Endothelial cell of umbilical vein (primary cell): ENCODE data around the gene LHX3. TPM values are rescaled to one million over a fixed set of nuclear protein-coding genes. Genes with fewer than 3 reads are reported as not detected.

Source experiments
- BruUV-seq: library from RNA; stranded (reverse); fragments of 400-500 nt; replicated peaks from 2 replicates; lab custom pipeline; 2021; lab: Mats Ljungman, UMichigan
- CTCF ChIA-PET: fragments of 300-600, 350-600 bp; sonication (Branson Sonifier 250); formaldehyde crosslinking; loops from one replicate; lab custom pipeline; 2021; ENCODE audit warnings: antibody characterized with exemption, inconsistent platforms; lab: Charles Lee
- POLR2A ChIA-PET: fragments of 300-600, 350-600 bp; sonication (Branson Sonifier 250); formaldehyde crosslinking; loops from one replicate; lab custom pipeline; 2021; ENCODE audit warnings: antibody characterized with exemption, inconsistent platforms; lab: Charles Lee
- DNase-seq: peaks from one replicate; pipeline ENCODE4 v3.0.0-alpha.2; 2011; ENCODE audit warnings: low read depth, low spot score
- FAIRE-seq: peaks from 2 replicates; lab custom pipeline; 2011; peaks lifted over from hg19 to GRCh38; lab: Jason Lieb, UNC
- H2AFZ ChIP-seq: 2 replicates; pipeline ENCODE4 v1.6.0; 2012; ENCODE audit warnings: low read depth, low read length, control low read depth, inconsistent platforms
- H3K27ac ChIP-seq: 2 replicates; pipeline ENCODE4 v1.5.1; 2011; ENCODE audit warnings: low read depth, mild to moderate bottlenecking, control low read depth, low read length, moderate library complexity; ENCODE audit not compliant: insufficient read depth
- H3K27me3 ChIP-seq, 2 experiments: 2 replicates each; pipeline versions ENCODE4 v1.6.0 to v1.6.1; 2011; ENCODE audit warnings: low read length in 2 of 2, mixed read lengths in 1 of 2; ENCODE audit not compliant: control insufficient read depth in 2 of 2, insufficient read depth in 2 of 2
- H3K36me3 ChIP-seq, 2 experiments: 2 replicates in 1 of 2; 3 replicates in 1 of 2; pipeline ENCODE4 v1.5.1; 2011; ENCODE audit warnings: low read length in 2 of 2, mild to moderate bottlenecking in 1 of 2, moderate library complexity in 1 of 2; ENCODE audit not compliant: control insufficient read depth in 2 of 2, insufficient read depth in 2 of 2; ENCODE audit errors: extremely low read depth in 1 of 2
- H3K4me1 ChIP-seq: 3 replicates; pipeline ENCODE4 v1.5.1; 2011; ENCODE audit warnings: mild to moderate bottlenecking, low read length; ENCODE audit not compliant: control insufficient read depth, insufficient read depth; ENCODE audit errors: extremely low read depth
- H3K4me2 ChIP-seq: 2 replicates; pipeline ENCODE4 v1.6.1; 2011; ENCODE audit warnings: low read length, control low read depth, mixed read lengths; ENCODE audit not compliant: insufficient read depth
- H3K4me3 ChIP-seq, 3 experiments: fragments of 200-600 bp in 1 of 3; sonication (generic), shearing (Covaris generic) in 1 of 3; replicated peaks in 1 of 3; 2 replicates each; pipeline ENCODE4 v1.5.1; 2011 to 2016; ENCODE audit warnings: control low read depth in 3 of 3, low read length in 3 of 3, mild to moderate bottlenecking in 2 of 3, inconsistent platforms in 1 of 3, low read depth in 1 of 3, moderate library complexity in 1 of 3; ENCODE audit not compliant: insufficient read depth in 1 of 3
- H3K79me2 ChIP-seq: 2 replicates; pipeline ENCODE4 v1.6.0; 2012; ENCODE audit warnings: low read length, inconsistent platforms; ENCODE audit not compliant: control insufficient read depth, insufficient read depth
- H3K9ac ChIP-seq: replicated peaks from 2 replicates; pipeline ENCODE3; 2011; ENCODE audit warnings: low read length, control low read depth; ENCODE audit not compliant: insufficient read depth; ENCODE audit errors: extremely low read depth
- H3K9me1 ChIP-seq: replicated peaks from 3 replicates; pipeline ENCODE4 v1.6.0; 2011; ENCODE audit warnings: mild to moderate bottlenecking, low read length; ENCODE audit not compliant: control insufficient read depth, insufficient read depth; ENCODE audit errors: extremely low read depth
- H3K9me3 ChIP-seq: replicated peaks from 2 replicates; pipeline ENCODE4 v1.5.1; 2012; ENCODE audit warnings: low read length, inconsistent platforms; ENCODE audit not compliant: control insufficient read depth, insufficient read depth
- H4K20me1 ChIP-seq: replicated peaks from 2 replicates; pipeline ENCODE3; 2011; ENCODE audit warnings: mild to moderate bottlenecking, low read length; ENCODE audit not compliant: control insufficient read depth, insufficient read depth; ENCODE audit errors: extremely low read depth
- EZH2 ChIP-seq: IDR thresholded peaks from 2 replicates; pipeline ENCODE4 v1.6.1; 2012; ENCODE audit warnings: borderline replicate concordance, low read depth, mild to moderate bottlenecking, moderate library complexity, low read length, inconsistent platforms; ENCODE audit not compliant: severe bottlenecking
- GATA2 ChIP-seq: IDR thresholded peaks from 2 replicates; pipeline ENCODE4 v1.7.0; 2011; ENCODE audit warnings: low read depth, mild to moderate bottlenecking, moderate library complexity, mixed read lengths, low read length; ENCODE audit not compliant: insufficient read length, insufficient read depth
- MAX ChIP-seq: IDR thresholded peaks from 2 replicates; pipeline ENCODE4 v1.6.1; 2011; ENCODE audit not compliant: insufficient read depth, insufficient read length
- MYC ChIP-seq: IDR thresholded peaks from one replicate; pipeline ENCODE4 v1.6.1; 2011; ENCODE audit warnings: mild to moderate bottlenecking, low read depth, low read length
- dilution Hi-C: fragments of 300-500 bp; cut with MboI; formaldehyde crosslinking; loops from one replicate; pipeline ENCODE4 v1.15.0; 2019; ENCODE audit warnings: low sequenced_read_pairs; ENCODE audit not compliant: extremely low pct_ligation_motif_present
- intact Hi-C: fragments of 100-400 bp; cut with micrococcal nuclease; formaldehyde crosslinking; loops from one replicate; pipeline ENCODE4 v1.10.0; 2022
- polyA plus RNA-seq, 4 experiments: library from polyadenylated mRNA; depleted of rRNA in 3 of 4; stranded (reverse) in 3 of 4; unstranded in 1 of 4; fragments of >200 nt; gene quantifications; 2 replicates each; pipeline versions ENCODE4 v1.2.1 to v1.2.3, GENCODE V29; 2011 to 2012; ENCODE audit warnings: missing spikeins in 1 of 4
- total RNA-seq: library from RNA; stranded (reverse); gene quantifications from 2 replicates; pipeline ENCODE4 v1.2.3, GENCODE V29; 2021

LHX3 gene
- total and polyA plus RNA-seq, 2 donors (not counting 3 experiments of a cell fraction or from before 2014, with no cell fraction given), result not detected

- CTCF ChIA-PET, result interaction anchor here (1.1 kb wide), 1 partner anchor 9 kb away, joined by 4 read pairs; no protein-coding TSS in a partner anchor
- DNase-seq (peak; percentile 10), FAIRE-seq (no peak)
- Histone ChIP-seq H4K20me1 (no peaks in the 10 kb centered on the region), H3K9me3 (no peaks in the 10 kb centered on the region), H2AFZ (no peak overlapping the region), H3K79me2 (no peaks in the 10 kb centered on the region), H3K27me3 (peaks cover 74 to 89% of the 10 kb centered on the region in 2 experiments), H3K36me3 (no peaks in the 10 kb centered on the region), H3K4me1 (no peaks in the 10 kb centered on the region), H3K4me3 (no peak overlapping the region), H3K4me2 (no peak overlapping the region), H3K9me1 (no peaks in the 10 kb centered on the region), H3K9ac (no peak overlapping the region), H3K27ac (no peak overlapping the region)
- TF ChIP-seq GATA2, result no peak
- peak; percentile 59 for TF ChIP-seq EZH2
- dilution Hi-C loops, result no loop called here
- BruUV-seq, result no TSS peak
- intact Hi-C loops, result no loop called here
- POLR2A ChIA-PET, result no interaction called here
Measured at GRCh38 chr9:136198605-136199083, 6.3 kb downstream of the LHX3 start.

- H3K9me1 ChIP-seq, result no peaks in the 10 kb centered on the region
- POLR2A ChIA-PET, result no interaction called here
- DNase-seq, result no peak
- CTCF ChIA-PET, result interaction anchor here (1.1 kb wide), 1 partner anchor 9 kb away, joined by 4 read pairs; no protein-coding TSS in a partner anchor
- H3K9me3 ChIP-seq, result no peaks in the 10 kb centered on the region
- H3K4me1 ChIP-seq, result no peaks in the 10 kb centered on the region
- H3K4me2 ChIP-seq, result no peak overlapping the region
- intact Hi-C loops (no loop called here), dilution Hi-C loops (no loop called here)
- TF ChIP-seq EZH2, result peak; percentile 25
- no peak for TF ChIP-seq MYC
- TF ChIP-seq MAX, result no peak
- H3K27ac ChIP-seq, result no peak overlapping the region
- H3K9ac ChIP-seq, result no peak overlapping the region
- peaks cover 69 to 87% of the 10 kb centered on the region in 2 experiments for H3K27me3 ChIP-seq
- no peak for FAIRE-seq
- H3K36me3 ChIP-seq, result no peaks in the 10 kb centered on the region
- no peaks in the 10 kb centered on the region for H3K79me2 ChIP-seq
- no peaks in the 10 kb centered on the region for H4K20me1 ChIP-seq
- no TSS peak for BruUV-seq
- H3K4me3 ChIP-seq, result no peak overlapping the region
- H2AFZ ChIP-seq, result no peak overlapping the region
Measured at GRCh38 chr9:136197930-136198604, 6.9 kb downstream of the LHX3 start.
